Activated T-helper 1 cell treated with anti-CD3 and anti-CD28 coated beads, Interleukin-2, amount 50 U/mL, for 16 hours (primary cell): Measurements from ENCODE around the gene FAM168A.
"Not testable (repeated sequence)": the region's sequence is repeated elsewhere in the genome, so short reads cannot be mapped to it uniquely, and the experiment has no call there.

Experiments used
- DNase-seq, 2 donors: peaks; one replicate each; pipeline ENCODE4 v3.0.0-alpha.2; 2020; ENCODE audit warnings: low read depth in 1 of 2, low spot score in 1 of 2

Gene FAM168A

GRCh38 chr11:73596547-73596946 is 1.4 kb downstream of the FAM168A start:
- no peak for DNase-seq

- DNase-seq: no peak
These were observed 5.3 kb downstream of the FAM168A start for GRCh38 chr11:73592640-73593039.

GRCh38 chr11:73591743-73592142 is 6.2 kb downstream of the FAM168A start:
- DNase-seq: no peak

- no peak for DNase-seq
These were observed 6.9 kb downstream of the FAM168A start for GRCh38 chr11:73590991-73591390.

GRCh38 chr11:73586791-73587190 is 11.1 kb downstream of the FAM168A start:
- no peak for DNase-seq

GRCh38 chr11:73585834-73586575 is 11.9 kb downstream of the FAM168A start:
- no peak for DNase-seq

GRCh38 chr11:73584831-73585230 is 13.1 kb downstream of the FAM168A start:
- DNase-seq: no peak

- DNase-seq: no peak
These were observed 15.3 kb downstream of the FAM168A start for GRCh38 chr11:73582653-73583052.

- not testable (repeated sequence) for DNase-seq
These were observed 17.2 kb downstream of the FAM168A start for GRCh38 chr11:73580749-73581148.

GRCh38 chr11:73579641-73580434 is 18.1 kb downstream of the FAM168A start:
- no peak for DNase-seq

GRCh38 chr11:73578592-73579185 is 19.2 kb downstream of the FAM168A start:
- DNase-seq: no peak

- DNase-seq: no peak
These were observed 20.4 kb downstream of the FAM168A start for GRCh38 chr11:73577496-73577917.

GRCh38 chr11:73576185-73576614 is 21.7 kb downstream of the FAM168A start:
- no peak for DNase-seq

GRCh38 chr11:73571982-73572381 is 25.9 kb downstream of the FAM168A start:
- not testable (repeated sequence) for DNase-seq

GRCh38 chr11:73570415-73571114 is 27.3 kb downstream of the FAM168A start:
- no peak for DNase-seq

GRCh38 chr11:73566977-73567755 is 30.7 kb downstream of the FAM168A start:
- no peak for DNase-seq

GRCh38 chr11:73566422-73566821 is 31.5 kb downstream of the FAM168A start:
- DNase-seq: no peak

GRCh38 chr11:73565804-73566203 is 32.1 kb downstream of the FAM168A start:
- no peak for DNase-seq

GRCh38 chr11:73564903-73565302 is 33.0 kb downstream of the FAM168A start:
- no peak for DNase-seq

GRCh38 chr11:73563539-73564200 is 34.2 kb downstream of the FAM168A start:
- no peak for DNase-seq
